ENCODE results near the gene RAMP2.

GRCh38 chr17:42766124-42766523 lies 5.1 kb downstream of the RAMP2 start:
- TF ChIP-seq CTCF (IDR thresholded peaks at IDR 0.05) = no peak
- TF ChIP-seq POLR2A (IDR thresholded peaks at IDR 0.05) = no peak
- no peak for TF ChIP-seq POLR2AphosphoS5 (IDR thresholded peaks at IDR 0.05)

Measured in sigmoid colon (tissue), 4 donors.